HUES48 (cell line): Measurements from ENCODE around the gene IGSF3.
"Not testable (repeated sequence)": the region's sequence is repeated elsewhere in the genome, so short reads cannot be mapped to it uniquely, and the experiment has no call there.

ENCODE experiments used
- H3K27ac ChIP-seq: one replicate; pipeline ENCODE4 v1.7.0; 2013; ENCODE audit warnings: low read depth, low read length, inconsistent platforms
- H3K27me3 ChIP-seq: 2 replicates; pipeline ENCODE4 v1.6.1; 2013; ENCODE audit warnings: mild to moderate bottlenecking, low read length; ENCODE audit not compliant: control insufficient read depth, insufficient read depth
- H3K36me3 ChIP-seq: 2 replicates; pipeline ENCODE4 v1.6.1; 2013; ENCODE audit warnings: low read length; ENCODE audit not compliant: control insufficient read depth, insufficient read depth
- H3K4me1 ChIP-seq: 2 replicates; pipeline ENCODE4 v1.6.1; 2013; ENCODE audit warnings: mild to moderate bottlenecking, low read length; ENCODE audit not compliant: control insufficient read depth, insufficient read depth
- H3K4me3 ChIP-seq: 2 replicates; pipeline ENCODE4 v1.5.1; 2013; ENCODE audit warnings: mild to moderate bottlenecking, low read depth, low read length
- H3K9ac ChIP-seq: 2 replicates; pipeline ENCODE4 v1.6.1; 2013; ENCODE audit warnings: mild to moderate bottlenecking, low read depth, low read length, moderate library complexity
- H3K9me3 ChIP-seq: 2 replicates; pipeline ENCODE4 v1.6.1; 2013; ENCODE audit warnings: low read length; ENCODE audit not compliant: control insufficient read depth, insufficient read depth

The IGSF3 gene

GRCh38 chr1:116564426-116564825, 103.1 kb downstream of the IGSF3 start:
- no peaks in the 10 kb centered on the region for H3K4me1 ChIP-seq

GRCh38 chr1:116562465-116562864, 105.1 kb downstream of the IGSF3 start:
- H3K9ac ChIP-seq, H3K36me3 ChIP-seq, H3K27ac ChIP-seq, H3K4me3 ChIP-seq, H3K4me1 ChIP-seq, H3K27me3 ChIP-seq, H3K9me3 ChIP-seq: not testable (repeated sequence)

More at GRCh38 chr1:116564426-116564825, 103.1 kb downstream of the IGSF3 start:
- Histone ChIP-seq H3K4me3 (no peak overlapping the region), H3K9me3 (no peaks in the 10 kb centered on the region), H3K36me3 (no peaks in the 10 kb centered on the region), H3K27me3 (no peaks in the 10 kb centered on the region), H3K9ac (no peak overlapping the region), H3K27ac (no peak overlapping the region)

GRCh38 chr1:116561563-116561962, 106.0 kb downstream of the IGSF3 start:
- Histone ChIP-seq H3K9me3 (no peaks in the 10 kb centered on the region), H3K4me1 (no peaks in the 10 kb centered on the region), H3K27me3 (no peaks in the 10 kb centered on the region), H3K27ac (no peak overlapping the region), H3K4me3 (no peak overlapping the region), H3K9ac (no peak overlapping the region), H3K36me3 (no peaks in the 10 kb centered on the region)

- H3K27ac ChIP-seq: no peak overlapping the region
- no peaks in the 10 kb centered on the region for H3K4me1 ChIP-seq
- H3K9ac ChIP-seq: no peak overlapping the region
- no peak overlapping the region for H3K4me3 ChIP-seq
- H3K36me3 ChIP-seq: no peaks in the 10 kb centered on the region
- H3K9me3 ChIP-seq: no peaks in the 10 kb centered on the region
- H3K27me3 ChIP-seq: no peaks in the 10 kb centered on the region
Observed at GRCh38 chr1:116560704-116561490, 106.6 kb downstream of the IGSF3 start.

GRCh38 chr1:116559304-116559761, 108.2 kb downstream of the IGSF3 start:
- Histone ChIP-seq H3K4me3 (no peak overlapping the region), H3K9me3 (no peaks in the 10 kb centered on the region), H3K27me3 (no peaks in the 10 kb centered on the region), H3K27ac (no peak overlapping the region), H3K36me3 (no peaks in the 10 kb centered on the region), H3K9ac (no peak overlapping the region), H3K4me1 (no peaks in the 10 kb centered on the region)

- no peak overlapping the region for H3K9ac ChIP-seq
- H3K9me3 ChIP-seq: no peaks in the 10 kb centered on the region
- no peaks in the 10 kb centered on the region for H3K36me3 ChIP-seq
- H3K27me3 ChIP-seq: no peaks in the 10 kb centered on the region
- H3K27ac ChIP-seq: no peak overlapping the region
- no peak overlapping the region for H3K4me3 ChIP-seq
- H3K4me1 ChIP-seq: peaks cover 3% of the 10 kb centered on the region; the same call in 1 of the 2 replicates
Observed at GRCh38 chr1:116558571-116558970, 109.0 kb downstream of the IGSF3 start.

- Histone ChIP-seq H3K9ac (no peak overlapping the region), H3K4me1 (peaks cover 5% of the 10 kb centered on the region; the same call in 1 of the 2 replicates), H3K4me3 (no peak overlapping the region), H3K9me3 (no peaks in the 10 kb centered on the region), H3K36me3 (no peaks in the 10 kb centered on the region), H3K27me3 (no peaks in the 10 kb centered on the region), H3K27ac (no peak overlapping the region)
Observed at GRCh38 chr1:116558140-116558549, 109.4 kb downstream of the IGSF3 start.

GRCh38 chr1:116557323-116557878, 110.1 kb downstream of the IGSF3 start:
- no peak overlapping the region for H3K27ac ChIP-seq
- H3K4me1 ChIP-seq: peaks cover 5% of the 10 kb centered on the region; the same call in 1 of the 2 replicates
- no peak overlapping the region for H3K9ac ChIP-seq

GRCh38 chr1:116556289-116557006, 111.1 kb downstream of the IGSF3 start:
- H3K9me3 ChIP-seq: no peaks in the 10 kb centered on the region
- H3K36me3 ChIP-seq: no peaks in the 10 kb centered on the region
- no peak overlapping the region for H3K9ac ChIP-seq
- H3K4me3 ChIP-seq: no peak overlapping the region
- H3K4me1 ChIP-seq: peaks cover 5% of the 10 kb centered on the region; the same call in 1 of the 2 replicates
- no peak overlapping the region for H3K27ac ChIP-seq
- no peaks in the 10 kb centered on the region for H3K27me3 ChIP-seq

More at GRCh38 chr1:116557323-116557878, 110.1 kb downstream of the IGSF3 start:
- H3K36me3 ChIP-seq: no peaks in the 10 kb centered on the region
- no peaks in the 10 kb centered on the region for H3K9me3 ChIP-seq
- no peaks in the 10 kb centered on the region for H3K27me3 ChIP-seq
- no peak overlapping the region for H3K4me3 ChIP-seq

GRCh38 chr1:116554924-116555323, 112.6 kb downstream of the IGSF3 start:
- Histone ChIP-seq H3K36me3 (no peaks in the 10 kb centered on the region), H3K4me3 (no peak overlapping the region), H3K4me1 (peaks cover 5% of the 10 kb centered on the region; the same call in 1 of the 2 replicates), H3K9ac (no peak overlapping the region), H3K9me3 (no peaks in the 10 kb centered on the region), H3K27me3 (no peaks in the 10 kb centered on the region), H3K27ac (no peak overlapping the region)
